ENCODE results near the gene GPC5.

The GPC5 gene

DNA sequence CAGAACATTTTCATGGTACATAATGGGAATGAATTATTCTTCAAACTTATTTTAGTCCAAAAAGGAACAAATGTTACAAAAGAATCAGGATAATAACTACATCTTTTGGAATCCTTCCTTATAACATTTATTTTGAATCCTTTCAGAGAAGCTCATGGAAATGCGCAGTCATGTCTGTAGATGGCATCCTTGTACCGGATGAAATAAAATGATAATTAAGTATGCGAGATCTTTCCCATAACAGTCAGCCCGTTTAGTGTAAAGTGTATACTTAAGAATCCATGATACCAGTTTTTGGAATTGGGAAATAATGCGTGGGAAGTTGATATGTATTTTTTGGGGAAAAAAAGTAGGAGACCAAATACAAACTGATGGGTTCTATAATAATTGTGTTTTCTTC is 418.8 kb downstream of the GPC5 start:
- no peak overlapping the region for H3K4me3 ChIP-seq (ENCODE audit: low read depth, low read length, poor library complexity, severe bottlenecking)
- H2AFZ ChIP-seq (ENCODE audit: low read length), result no peak overlapping the region
- H3K27ac ChIP-seq (ENCODE audit: low read depth, low read length, poor library complexity, severe bottlenecking), result no peak overlapping the region
- H3K36me3 ChIP-seq (ENCODE audit: insufficient read depth, low read length), result no peaks in the 10 kb centered on the region
- H3K9me2 ChIP-seq (ENCODE audit: low read depth, low read length), result no peaks in the 10 kb centered on the region
- TF ChIP-seq, protein P1, sequence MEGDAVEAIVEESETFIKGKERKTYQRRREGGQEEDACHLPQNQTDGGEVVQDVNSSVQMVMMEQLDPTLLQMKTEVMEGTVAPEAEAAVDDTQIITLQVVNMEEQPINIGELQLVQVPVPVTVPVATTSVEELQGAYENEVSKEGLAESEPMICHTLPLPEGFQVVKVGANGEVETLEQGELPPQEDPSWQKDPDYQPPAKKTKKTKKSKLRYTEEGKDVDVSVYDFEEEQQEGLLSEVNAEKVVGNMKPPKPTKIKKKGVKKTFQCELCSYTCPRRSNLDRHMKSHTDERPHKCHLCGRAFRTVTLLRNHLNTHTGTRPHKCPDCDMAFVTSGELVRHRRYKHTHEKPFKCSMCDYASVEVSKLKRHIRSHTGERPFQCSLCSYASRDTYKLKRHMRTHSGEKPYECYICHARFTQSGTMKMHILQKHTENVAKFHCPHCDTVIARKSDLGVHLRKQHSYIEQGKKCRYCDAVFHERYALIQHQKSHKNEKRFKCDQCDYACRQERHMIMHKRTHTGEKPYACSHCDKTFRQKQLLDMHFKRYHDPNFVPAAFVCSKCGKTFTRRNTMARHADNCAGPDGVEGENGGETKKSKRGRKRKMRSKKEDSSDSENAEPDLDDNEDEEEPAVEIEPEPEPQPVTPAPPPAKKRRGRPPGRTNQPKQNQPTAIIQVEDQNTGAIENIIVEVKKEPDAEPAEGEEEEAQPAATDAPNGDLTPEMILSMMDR (IDR thresholded peaks at IDR 0.05; ENCODE audit: low read length), result no peak; the same call in 1 of the 2 replicates
- no peak for TF ChIP-seq EZH2 (IDR thresholded peaks at IDR 0.05; ENCODE audit: borderline replicate concordance, low read length)
- no peaks in the 10 kb centered on the region for H4K20me1 ChIP-seq (ENCODE audit: insufficient read depth, low read length)
- no peak overlapping the region for H3K9ac ChIP-seq (ENCODE audit: low read length)
- no peaks in the 10 kb centered on the region for H3F3A ChIP-seq (ENCODE audit: insufficient read depth, low read length)
- no peaks in the 10 kb centered on the region for H3K9me3 ChIP-seq (ENCODE audit: low read length)
- no peaks in the 10 kb centered on the region for H3K27me3 ChIP-seq (ENCODE audit: insufficient read depth, low read length)
- no peaks in the 10 kb centered on the region for H3K4me1 ChIP-seq (ENCODE audit: insufficient read depth, low read length, severe bottlenecking)
- H3K79me2 ChIP-seq (ENCODE audit: insufficient read depth, low read length), result no peaks in the 10 kb centered on the region
- no peak overlapping the region for H3K4me2 ChIP-seq (ENCODE audit: low read length)

DNA sequence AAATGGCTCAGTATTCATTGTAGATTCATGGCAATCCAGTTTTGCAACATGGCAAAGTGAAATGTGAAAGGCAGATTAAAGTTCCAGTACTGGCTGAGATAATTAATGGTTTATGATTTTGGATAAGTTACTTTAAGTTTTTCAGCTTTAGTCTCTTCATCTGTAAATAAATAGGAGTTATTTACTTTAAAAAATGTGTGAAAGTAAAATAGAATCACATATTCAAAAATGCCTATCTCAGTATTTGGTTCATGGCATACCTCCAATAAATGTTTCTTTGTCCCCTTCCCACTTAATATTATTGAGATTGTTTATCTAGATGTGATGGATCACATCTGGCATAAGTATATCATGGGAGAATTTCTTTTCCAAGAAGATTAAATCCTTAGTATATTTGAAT is 426.0 kb downstream of the GPC5 start:
- no peaks in the 10 kb centered on the region for H3K79me2 ChIP-seq (ENCODE audit: insufficient read depth, low read length)
- H3K9ac ChIP-seq (ENCODE audit: low read length), result no peak overlapping the region
- no peaks in the 10 kb centered on the region for H3K9me3 ChIP-seq (ENCODE audit: low read length)
- H3F3A ChIP-seq (ENCODE audit: insufficient read depth, low read length), result no peaks in the 10 kb centered on the region
- H4K20me1 ChIP-seq (ENCODE audit: insufficient read depth, low read length), result no peaks in the 10 kb centered on the region
- H3K36me3 ChIP-seq (ENCODE audit: insufficient read depth, low read length), result no peaks in the 10 kb centered on the region
- H3K27ac ChIP-seq (ENCODE audit: low read depth, low read length, poor library complexity, severe bottlenecking), result no peak overlapping the region
- no peak for TF ChIP-seq EZH2 (IDR thresholded peaks at IDR 0.05; ENCODE audit: borderline replicate concordance, low read length)
- TF ChIP-seq, protein P1 (IDR thresholded peaks at IDR 0.05; ENCODE audit: low read length), result no peak
- H3K4me2 ChIP-seq (ENCODE audit: low read length), result no peak overlapping the region
- H3K27me3 ChIP-seq (ENCODE audit: insufficient read depth, low read length), result no peaks in the 10 kb centered on the region
- H2AFZ ChIP-seq (ENCODE audit: low read length), result no peak overlapping the region
- no peak overlapping the region for H3K4me3 ChIP-seq (ENCODE audit: low read depth, low read length, poor library complexity, severe bottlenecking)
- H3K4me1 ChIP-seq (ENCODE audit: insufficient read depth, low read length, severe bottlenecking), result no peaks in the 10 kb centered on the region
- H3K9me2 ChIP-seq (ENCODE audit: low read depth, low read length), result no peaks in the 10 kb centered on the region

DNA sequence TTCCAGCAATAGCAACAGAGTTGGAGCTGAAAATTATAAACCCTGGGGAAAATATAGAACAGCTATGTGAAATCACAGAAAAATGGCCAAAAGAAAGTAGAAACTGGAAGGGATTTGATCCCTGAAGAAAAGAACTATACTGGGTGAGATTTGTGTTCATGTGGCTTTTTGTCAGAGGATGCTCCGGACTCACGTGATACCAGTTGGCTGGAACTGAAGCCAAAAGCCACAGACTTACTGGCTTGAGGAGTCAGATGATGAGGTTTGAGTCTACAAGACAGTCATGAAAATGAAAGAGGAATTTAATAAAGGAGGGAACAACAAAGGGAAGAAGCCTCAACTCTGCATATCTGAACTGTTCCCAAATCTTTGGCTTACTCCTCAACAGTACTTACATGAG is 427.1 kb downstream of the GPC5 start:
- Histone ChIP-seq H3K9ac (ENCODE audit: low read length) (no peak overlapping the region), H3K36me3 (ENCODE audit: insufficient read depth, low read length) (no peaks in the 10 kb centered on the region), H3K27me3 (ENCODE audit: insufficient read depth, low read length) (no peaks in the 10 kb centered on the region), H3F3A (ENCODE audit: insufficient read depth, low read length) (no peaks in the 10 kb centered on the region), H3K4me3 (ENCODE audit: low read depth, low read length, poor library complexity, severe bottlenecking) (no peak overlapping the region), H3K4me1 (ENCODE audit: insufficient read depth, low read length, severe bottlenecking) (no peaks in the 10 kb centered on the region), H3K27ac (ENCODE audit: low read depth, low read length, poor library complexity, severe bottlenecking) (no peak overlapping the region), H4K20me1 (ENCODE audit: insufficient read depth, low read length) (no peaks in the 10 kb centered on the region), H2AFZ (ENCODE audit: low read length) (no peak overlapping the region), H3K4me2 (ENCODE audit: low read length) (no peak overlapping the region), H3K9me3 (ENCODE audit: low read length) (no peaks in the 10 kb centered on the region), H3K9me2 (ENCODE audit: low read depth, low read length) (no peaks in the 10 kb centered on the region), H3K79me2 (ENCODE audit: insufficient read depth, low read length) (no peaks in the 10 kb centered on the region)
- no peak for TF ChIP-seq EZH2 (IDR thresholded peaks at IDR 0.05; ENCODE audit: borderline replicate concordance, low read length)
- TF ChIP-seq, protein P1 (IDR thresholded peaks at IDR 0.05; ENCODE audit: low read length), result no peak

All from OCI-LY1 (cell line).